ENCODE data around the gene RALGPS2. TPM values are rescaled to one million over a fixed set of nuclear protein-coding genes. Genes with fewer than 3 reads are reported as not detected.

The RALGPS2 gene
- total and polyA plus RNA-seq, 2 experiments from 2014 or later: 8.1 to 31.2 TPM

GRCh38 chr1:178688244-178688643 lies 36.8 kb upstream of the RALGPS2 start:
- ATAC-seq: no peak
- no peak overlapping the region for H3K4me3 Mint-ChIP-seq
- no peak overlapping the region for H2AFZ ChIP-seq

GRCh38 chr1:178689769-178690168 lies 35.3 kb upstream of the RALGPS2 start:
- no peak overlapping the region for H3K27ac ChIP-seq (ENCODE audit: low read depth)
- ATAC-seq (no peak), DNase-seq (ENCODE audit: low spot score) (no peak)
- H3K27ac Mint-ChIP-seq: no peak overlapping the region
- no peak overlapping the region for H3K4me2 ChIP-seq
- 0 out of 2 replicates have a peak, but pooled peaks cover 3% of the 10 kb centered on the region for H3K9me2 ChIP-seq (ENCODE audit: insufficient read depth)
- TF ChIP-seq ZNF331 (CRISPR knock-in tag; IDR thresholded peaks at IDR 0.05; ENCODE audit: low read depth) (no peak), ZNF462 (CRISPR knock-in tag; IDR thresholded peaks at IDR 0.05) (no peak), ETS1 (IDR thresholded peaks at IDR 0.05) (no peak), ZNF114 (CRISPR knock-in tag; IDR thresholded peaks at IDR 0.05) (no peak), CREB1 (CRISPR knock-in tag; IDR thresholded peaks at IDR 0.05; ENCODE audit: low read depth) (no peak), EZH2 (IDR thresholded peaks at IDR 0.05; ENCODE audit: low read depth, unreplicated experiment) (no peak), EZH2phosphoT487 (IDR thresholded peaks at IDR 0.05; ENCODE audit: unreplicated experiment) (no peak), REST (IDR thresholded peaks at IDR 0.05; ENCODE audit: unreplicated experiment) (no peak)
- H3K4me3 ChIP-seq: no peak overlapping the region
- no peaks in the 10 kb centered on the region for H4K20me1 ChIP-seq (replicated peaks; ENCODE audit: insufficient read depth)
- H3K27me3 Mint-ChIP-seq (ENCODE audit: insufficient read depth, low read depth, poor library complexity): no peaks in the 10 kb centered on the region
- H2AFZ ChIP-seq: no peak overlapping the region
- no peaks in the 10 kb centered on the region for H3F3A ChIP-seq (replicated peaks; ENCODE audit: low read depth)
- H3K4me1 Mint-ChIP-seq: peaks cover 10% of the 10 kb centered on the region; the same call in 2 of the 3 replicates
- no peaks in the 10 kb centered on the region for H3K36me3 ChIP-seq (ENCODE audit: insufficient read depth)
- H3K79me2 ChIP-seq (replicated peaks; ENCODE audit: insufficient read depth): no peaks in the 10 kb centered on the region
- no peaks in the 10 kb centered on the region for H3K4me1 ChIP-seq (ENCODE audit: insufficient read depth)
- no peaks in the 10 kb centered on the region; the same call in 2 of the 3 replicates for H3K9me3 Mint-ChIP-seq
- H3K4me3 Mint-ChIP-seq: no peak overlapping the region
- H3K27me3 ChIP-seq (ENCODE audit: insufficient read depth): no peaks in the 10 kb centered on the region
- H3K36me3 Mint-ChIP-seq (ENCODE audit: low read depth): no peaks in the 10 kb centered on the region

More at GRCh38 chr1:178688244-178688643, 36.8 kb upstream of the RALGPS2 start:
- no peaks in the 10 kb centered on the region for H3F3A ChIP-seq (replicated peaks; ENCODE audit: low read depth)
- H3K9me3 Mint-ChIP-seq: no peaks in the 10 kb centered on the region
- no peak overlapping the region for H3K27ac Mint-ChIP-seq
- DNase-seq (ENCODE audit: low spot score): no peak
- no peak overlapping the region for H3K4me2 ChIP-seq
- H3K9me2 ChIP-seq (ENCODE audit: insufficient read depth): 0 out of 2 replicates have a peak, but pooled peaks cover 3% of the 10 kb centered on the region
- H3K27ac ChIP-seq (ENCODE audit: low read depth): no peak overlapping the region
- no peaks in the 10 kb centered on the region for H3K36me3 Mint-ChIP-seq (ENCODE audit: low read depth)
- no peaks in the 10 kb centered on the region for H3K4me1 ChIP-seq (ENCODE audit: insufficient read depth)
- peaks cover 2% of the 10 kb centered on the region for H3K27me3 Mint-ChIP-seq (ENCODE audit: insufficient read depth, low read depth, poor library complexity)
- H3K27me3 ChIP-seq (ENCODE audit: insufficient read depth): no peaks in the 10 kb centered on the region
- H4K20me1 ChIP-seq (replicated peaks; ENCODE audit: insufficient read depth): no peaks in the 10 kb centered on the region
- H3K4me3 ChIP-seq: no peak overlapping the region
- no peaks in the 10 kb centered on the region for H3K79me2 ChIP-seq (replicated peaks; ENCODE audit: insufficient read depth)
- no peaks in the 10 kb centered on the region for H3K36me3 ChIP-seq (ENCODE audit: insufficient read depth)
- TF ChIP-seq EZH2phosphoT487 (IDR thresholded peaks at IDR 0.05; ENCODE audit: unreplicated experiment): no peak
- H3K4me1 Mint-ChIP-seq: peaks cover 5% of the 10 kb centered on the region; the same call in 2 of the 3 replicates

Measured in GM23338 (cell line).